ENCODE measurements around the gene RAB40B.
"Not testable (repeated sequence)": the region's sequence is repeated elsewhere in the genome, so short reads cannot be mapped to it uniquely, and the experiment has no call there.

The RAB40B gene

DNA sequence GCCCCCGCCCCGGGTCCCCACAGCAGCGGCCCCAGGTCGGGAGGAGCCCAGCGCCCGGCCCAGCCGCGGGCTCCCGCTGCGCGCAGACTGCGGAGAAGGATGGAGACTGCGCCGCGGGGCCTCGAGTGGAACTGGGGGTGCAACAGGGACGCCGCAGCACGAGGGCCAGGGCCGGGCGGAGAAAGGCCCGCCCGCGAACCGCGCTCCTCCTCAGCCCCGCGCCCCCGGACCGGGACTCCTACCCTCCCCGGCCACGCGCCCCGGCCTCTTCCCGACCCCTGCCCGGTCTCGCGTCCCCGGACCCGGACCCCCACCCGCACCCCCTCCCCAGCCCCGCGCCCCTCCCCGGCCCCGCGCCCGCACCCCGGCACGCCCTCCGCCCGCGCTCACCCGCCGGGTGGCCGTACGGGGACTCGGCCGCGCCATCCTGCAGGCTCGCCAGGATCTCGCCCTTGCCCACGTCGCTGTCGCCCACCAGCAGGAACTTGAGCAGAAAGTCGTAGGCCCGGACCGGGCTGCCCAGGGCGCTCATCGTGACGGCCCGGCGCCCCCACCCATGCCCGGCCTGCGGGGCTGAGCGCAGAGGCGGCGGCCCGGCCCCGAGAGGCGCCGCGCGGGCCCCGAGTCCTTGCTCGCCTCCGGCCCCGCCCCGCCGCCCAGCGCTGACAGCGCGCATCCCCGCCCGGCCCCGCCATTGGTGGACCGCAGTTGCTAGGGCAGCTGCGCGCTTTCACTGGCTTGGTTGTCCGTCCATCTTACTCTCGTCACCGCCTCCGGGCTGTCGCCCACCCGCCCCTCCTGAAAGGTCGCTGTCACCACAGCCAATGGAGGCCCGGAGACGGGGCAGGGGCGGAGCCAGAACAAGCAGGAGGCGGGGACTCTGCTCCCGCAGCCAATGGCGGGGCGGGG, at the start of gene RAB40B:
TSS of gene RAB40B (minus strand) at position 634 of the 909 bp plus-strand sequence. CDS start at position 532, 102 bp downstream.
- DNase-seq = peak; percentile 97

- DNase-seq = no peak
Measured at GRCh38 chr17:82745524-82745923, 47.0 kb upstream of the RAB40B start.

- not testable (repeated sequence) for DNase-seq
Measured at GRCh38 chr17:82744736-82745135, 46.2 kb upstream of the RAB40B start.

DNA sequence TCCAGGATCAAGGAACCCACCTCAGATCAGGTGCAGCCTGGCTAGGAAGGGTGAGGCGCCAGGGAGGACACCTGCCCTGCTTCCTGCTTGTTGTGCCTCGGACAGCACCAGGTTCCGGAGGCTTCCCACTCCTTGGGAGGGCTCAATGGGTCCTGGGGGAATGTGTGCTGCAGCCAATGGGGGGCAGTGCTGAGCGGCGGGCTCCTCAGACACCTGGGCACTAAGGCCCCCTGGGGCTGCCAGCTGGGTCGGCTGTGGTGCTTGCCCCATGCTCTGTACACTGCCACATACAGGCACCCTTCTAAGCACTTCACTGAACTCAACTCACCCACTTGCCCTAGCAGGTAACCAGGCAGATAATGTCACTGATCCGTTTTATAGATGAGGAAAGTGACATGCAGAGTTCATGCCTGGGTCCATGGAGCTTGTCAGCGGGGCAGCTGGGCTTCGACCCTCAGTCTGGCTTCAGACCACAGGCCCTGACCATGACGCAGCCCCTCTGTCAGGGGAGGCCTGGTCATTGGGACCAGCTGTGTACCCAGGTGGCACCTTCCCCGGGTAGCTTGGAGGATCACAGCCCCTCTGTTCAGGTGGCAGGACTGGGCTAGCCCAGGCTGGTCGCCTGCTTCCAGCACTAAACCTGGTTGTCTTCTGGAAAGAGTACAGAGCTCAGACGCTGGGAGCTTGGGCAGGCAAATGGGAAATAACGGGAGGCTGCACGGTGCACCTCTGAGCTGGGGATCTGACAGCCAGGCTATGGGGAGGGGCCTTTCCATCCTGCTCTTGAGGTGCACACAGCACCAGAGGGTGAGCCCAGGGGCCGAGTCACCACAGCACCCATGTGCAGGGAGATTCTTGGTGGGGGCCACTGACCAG, 45.1 kb upstream of the RAB40B start:
- no peak for DNase-seq

GRCh38 chr17:82740906-82741759, 42.6 kb upstream of the RAB40B start:
- DNase-seq = no peak

GRCh38 chr17:82737967-82738877, 39.7 kb upstream of the RAB40B start:
- no peak for DNase-seq

- no peak for DNase-seq
Measured at GRCh38 chr17:82736511-82737185, 38.1 kb upstream of the RAB40B start.

DNA sequence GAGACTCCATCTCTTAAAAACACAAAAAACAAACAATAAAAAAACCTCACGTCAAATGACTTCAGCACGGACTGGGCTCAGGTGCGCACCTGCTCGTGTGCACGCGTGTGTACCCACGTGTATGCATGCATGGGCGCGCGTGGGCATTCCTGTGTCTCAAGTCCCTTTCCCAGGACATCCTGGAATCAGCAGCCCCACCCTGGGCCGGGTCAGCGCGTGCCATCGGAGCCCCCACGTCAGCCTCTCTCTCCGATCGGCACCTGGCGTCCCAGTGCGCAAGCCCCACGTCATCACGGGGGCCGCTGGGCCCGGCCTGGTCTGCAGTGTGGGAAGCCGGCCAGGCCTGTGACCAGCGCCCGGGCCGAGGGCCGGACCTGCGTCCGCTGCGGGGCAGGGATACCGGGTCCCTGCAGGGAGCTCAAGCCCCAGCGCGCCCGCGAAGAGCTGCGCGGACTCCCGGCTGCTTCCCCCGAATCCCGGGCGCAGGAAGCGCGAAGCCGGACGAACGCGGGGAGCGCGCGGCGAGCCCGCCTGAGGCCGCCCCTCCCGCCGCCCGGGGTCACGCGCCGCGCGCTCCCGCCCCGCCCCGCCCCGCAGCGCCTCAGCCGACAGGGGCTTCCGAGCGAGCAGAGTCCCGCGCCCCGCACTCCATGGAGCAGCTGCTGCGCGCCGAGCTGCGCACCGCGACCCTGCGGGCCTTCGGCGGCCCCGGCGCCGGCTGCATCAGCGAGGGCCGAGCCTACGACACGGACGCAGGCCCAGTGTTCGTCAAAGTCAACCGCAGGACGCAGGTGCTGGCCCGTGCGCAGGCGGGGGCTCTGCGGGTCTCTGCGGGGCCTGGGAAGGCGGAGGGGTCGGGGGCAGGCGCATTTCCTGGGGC, 36.7 kb upstream of the RAB40B start, which contains the start of gene FN3K:
TSS of gene FN3K (plus strand) at position 629 of the 880 bp plus-strand sequence. CDS start at position 651, 22 bp downstream.
- no peak for DNase-seq

DNA sequence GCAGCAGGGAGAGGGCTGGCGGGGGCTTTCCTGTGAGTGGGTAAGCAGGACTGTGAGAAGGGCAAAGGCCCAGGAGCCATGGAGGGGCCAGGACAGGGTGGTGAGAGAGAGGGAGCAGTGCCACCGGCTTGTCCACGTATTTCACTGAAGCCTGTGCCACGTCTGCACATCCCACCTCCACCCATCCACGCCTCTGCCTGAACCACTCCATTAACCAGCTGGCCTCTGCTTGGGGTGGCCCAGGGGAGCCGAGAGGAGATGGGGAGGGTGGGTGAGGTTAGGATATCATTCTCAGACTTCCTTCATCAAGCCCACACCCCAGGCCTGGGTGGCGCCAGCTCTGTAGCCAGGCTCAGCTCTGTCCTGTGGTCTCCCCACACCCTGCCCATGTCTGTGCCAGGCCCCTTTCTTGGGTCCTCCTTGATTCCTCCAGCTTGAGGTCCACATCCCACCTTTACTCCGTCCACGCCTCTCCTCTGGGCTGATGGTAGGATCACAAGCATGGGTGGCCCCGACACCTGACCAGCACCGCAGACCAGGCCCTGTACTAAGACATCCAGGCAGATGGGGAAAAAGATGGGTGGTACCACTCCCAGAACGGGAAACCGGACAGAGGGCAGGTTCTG, 33.7 kb upstream of the RAB40B start:
- DNase-seq = no peak

DNA sequence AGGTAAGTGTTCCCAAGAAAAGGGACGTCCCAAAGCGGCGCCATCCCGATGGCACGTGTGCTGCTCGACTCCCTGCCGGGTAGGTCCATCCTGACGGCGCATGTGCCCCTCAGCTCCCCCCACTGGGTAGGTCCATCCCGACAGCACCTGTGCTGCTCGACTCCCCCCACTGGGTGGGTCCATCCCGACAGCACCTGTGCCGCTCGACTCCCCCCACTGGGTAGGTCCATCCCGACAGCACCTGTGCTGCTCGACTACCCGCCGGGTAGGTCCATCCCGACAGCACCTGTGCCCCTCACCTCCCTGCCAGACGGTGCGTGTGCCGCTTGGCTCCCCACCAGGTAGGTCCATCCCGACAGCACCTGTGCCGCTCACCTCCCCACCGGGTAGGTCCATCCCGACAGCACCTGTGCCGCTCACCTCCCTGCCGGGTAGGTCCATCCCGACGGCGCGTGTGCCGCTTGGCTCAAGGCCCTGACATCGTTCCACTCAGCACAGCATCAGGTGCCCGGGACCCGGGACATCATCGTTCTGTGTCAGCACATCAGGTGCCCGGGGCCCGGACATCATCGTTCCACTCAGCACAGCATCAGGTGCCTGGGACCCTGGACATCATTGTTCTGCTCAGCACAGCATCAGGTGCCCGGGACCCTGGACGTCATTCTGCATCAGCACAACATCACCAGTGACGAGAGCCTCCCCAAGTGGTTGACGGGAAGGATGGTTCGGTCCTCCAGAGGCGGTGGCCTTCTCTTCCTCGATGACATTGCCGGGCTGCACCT, 31.2 kb upstream of the RAB40B start:
- no peak for DNase-seq

DNA sequence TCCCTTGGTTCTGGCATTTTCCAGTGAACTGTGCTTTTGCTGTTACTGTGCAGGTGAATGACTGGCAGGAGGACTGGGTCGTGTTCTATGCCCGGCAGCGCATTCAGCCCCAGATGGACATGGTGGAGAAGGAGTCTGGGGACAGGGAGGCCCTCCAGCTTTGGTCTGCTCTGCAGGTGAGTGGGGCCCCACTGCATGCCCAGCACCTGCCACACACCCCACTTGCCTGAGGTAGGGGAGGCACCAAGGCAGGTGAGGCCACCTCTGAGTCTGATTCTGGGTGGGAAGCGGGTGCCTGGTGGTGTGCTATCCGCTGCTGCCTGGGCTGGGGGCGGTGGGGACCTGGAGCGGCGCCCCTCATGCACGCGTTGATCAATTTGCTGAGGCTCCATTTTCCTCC, 27.9 kb upstream of the RAB40B start:
- DNase-seq = no peak

DNA sequence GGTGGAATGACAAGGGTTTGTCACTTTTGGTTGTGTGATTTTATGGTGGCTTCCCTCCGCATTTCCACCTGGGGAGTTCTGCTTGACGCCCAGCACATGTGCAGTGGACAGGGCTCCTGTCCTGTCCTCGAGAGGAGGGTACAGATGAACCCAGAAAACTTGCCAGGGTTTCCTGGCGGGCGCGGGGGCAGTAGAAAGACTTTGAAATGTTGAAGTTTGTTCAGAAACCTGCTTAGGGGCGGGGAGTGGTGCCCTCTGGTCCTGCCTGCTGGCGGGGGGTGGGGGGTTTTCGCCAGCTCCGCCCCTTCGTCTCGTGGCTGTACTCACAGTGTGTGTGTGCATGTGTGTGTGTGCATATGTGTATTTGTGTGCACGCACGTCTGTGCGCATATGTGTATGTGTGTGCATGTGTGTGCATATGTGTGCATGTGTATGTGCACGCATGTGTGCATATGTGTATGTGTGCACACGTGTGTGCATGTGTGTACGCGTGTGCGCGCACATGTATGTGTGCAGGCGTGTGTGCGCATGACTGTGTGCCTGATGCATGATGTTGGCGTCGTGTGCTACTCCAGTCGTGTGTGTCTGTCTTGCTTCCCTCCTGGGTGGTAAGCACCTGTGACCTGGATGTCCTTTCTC, 24.8 kb upstream of the RAB40B start:
- DNase-seq = no peak

DNA sequence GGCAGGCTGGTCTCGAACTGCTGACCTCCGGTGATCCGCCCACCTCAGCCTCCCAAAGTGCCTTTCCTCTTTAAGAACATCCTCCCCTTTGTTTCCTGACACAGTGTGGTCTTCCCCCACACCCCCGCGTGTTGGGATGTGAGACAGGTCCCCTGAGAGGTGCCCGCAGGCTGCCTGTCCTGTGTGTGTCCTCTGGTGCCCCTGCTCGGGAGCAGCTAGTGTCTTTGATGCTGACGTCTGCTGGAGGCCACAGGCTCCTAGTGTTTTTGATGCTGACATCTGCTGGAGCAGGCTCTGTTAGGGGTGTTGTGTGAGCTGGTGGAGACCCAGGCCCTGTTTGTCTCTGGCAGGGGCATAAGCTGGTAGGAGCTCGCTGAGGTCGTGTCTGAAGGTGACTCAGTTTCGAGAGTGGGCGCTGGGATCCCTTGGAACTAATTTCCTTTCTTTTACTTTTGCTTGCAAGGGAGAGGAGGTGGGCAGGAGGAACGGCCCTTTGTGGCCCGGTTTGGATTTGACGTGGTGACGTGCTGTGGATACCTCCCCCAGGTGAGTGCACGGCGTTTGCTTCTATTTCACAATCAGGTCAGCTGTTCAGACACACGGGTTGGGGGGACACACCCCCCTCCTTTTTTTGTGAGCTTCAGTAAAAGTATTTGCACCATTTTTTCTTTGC, 24.0 kb upstream of the RAB40B start:
- DNase-seq = no peak

DNA sequence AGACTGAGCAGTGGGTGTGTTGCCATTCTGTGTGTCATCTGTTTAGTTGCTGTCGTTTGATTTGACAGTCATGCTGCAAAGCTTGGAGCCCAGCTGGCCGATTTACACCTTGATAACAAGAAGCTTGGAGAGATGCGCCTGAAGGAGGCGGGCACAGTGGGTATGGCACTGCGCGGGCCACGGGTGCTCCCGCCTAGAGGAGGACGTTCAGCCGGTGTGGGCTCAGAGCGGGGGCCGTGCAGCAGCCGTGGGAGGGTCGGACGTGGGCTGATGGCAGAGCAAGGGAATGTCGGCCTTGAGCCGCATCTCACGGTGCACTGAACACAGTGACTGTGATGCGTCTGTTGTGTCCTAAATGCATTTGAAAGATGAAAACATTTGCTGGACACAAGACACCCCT, 21.7 kb upstream of the RAB40B start:
- no peak for DNase-seq

GRCh38 chr17:82718986-82719685, 20.6 kb upstream of the RAB40B start:
- DNase-seq = no peak

DNA sequence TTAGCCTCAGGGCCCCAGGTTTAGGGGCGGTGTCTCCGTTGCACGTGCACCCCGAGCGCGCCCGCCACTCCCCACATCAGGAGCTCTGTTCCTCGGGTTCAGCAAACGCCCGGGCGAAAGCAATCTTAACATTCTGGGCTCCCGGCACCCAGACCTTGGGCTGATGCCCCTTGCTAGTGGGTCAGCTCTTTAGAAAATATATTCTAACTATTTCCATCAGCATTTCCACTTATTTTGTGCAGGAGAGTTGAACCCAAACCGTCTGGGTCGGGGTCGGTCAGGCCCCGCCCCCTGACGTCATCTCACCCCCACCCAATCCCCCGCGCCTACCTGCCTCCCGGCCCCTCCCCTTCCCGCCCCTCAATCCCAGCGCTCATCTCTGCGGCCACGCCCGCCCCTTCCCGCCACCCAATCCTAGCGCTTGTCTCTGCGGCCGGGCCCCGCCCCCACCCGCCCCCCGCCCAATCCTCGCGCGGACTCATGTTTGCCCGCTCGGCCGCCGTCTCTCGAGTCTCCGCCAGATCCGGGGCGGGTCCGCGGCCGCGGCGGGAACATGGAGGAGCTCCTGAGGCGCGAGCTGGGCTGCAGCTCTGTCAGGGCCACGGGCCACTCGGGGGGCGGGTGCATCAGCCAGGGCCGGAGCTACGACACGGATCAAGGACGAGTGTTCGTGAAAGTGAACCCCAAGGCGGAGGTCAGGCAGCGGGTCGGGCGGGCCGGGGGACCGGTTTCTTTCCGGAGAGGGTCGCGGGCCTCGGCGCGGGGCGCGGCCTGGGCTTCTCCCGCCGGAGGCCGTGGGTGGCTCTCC, 17.9 kb upstream of the RAB40B start, which contains the start of gene FN3KRP:
TSS of gene FN3KRP (plus strand) at position 504 of the 808 bp plus-strand sequence. CDS start at position 554, 50 bp downstream.
- DNase-seq = peak; percentile 89
